GM19238 (cell line): Measurements from ENCODE around the gene SYNDIG1L.

ENCODE experiments used
- DNase-seq: peaks from one replicate; pipeline ENCODE4 v3.0.0; 2011; ENCODE audit warnings: low spot score; ENCODE audit not compliant: insufficient read length

Gene SYNDIG1L

DNA sequence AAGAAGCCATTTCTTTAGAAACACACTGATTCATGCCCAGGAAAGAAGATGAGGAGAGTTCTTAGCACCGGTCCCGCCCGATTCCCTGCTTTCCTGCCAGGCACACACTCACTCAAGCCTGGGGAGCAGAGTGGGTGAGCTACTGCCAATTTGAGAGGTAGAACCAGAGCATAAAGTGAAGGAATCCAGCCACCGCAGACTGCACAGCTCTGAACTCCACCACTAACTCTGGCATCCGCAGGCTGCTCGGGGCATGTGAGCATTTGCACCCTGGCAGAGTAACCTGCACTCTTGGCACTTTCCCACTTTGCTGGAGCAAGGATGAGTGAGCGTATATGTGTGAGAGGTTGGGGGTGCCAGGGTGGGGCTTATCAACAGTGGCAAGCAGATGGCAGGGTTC lies 4.0 kb upstream of the SYNDIG1L start:
- no peak for DNase-seq

- DNase-seq = no peak
These were observed 3.2 kb upstream of the SYNDIG1L start for GRCh38 chr14:74429221-74429691.

GRCh38 chr14:74427651-74428050 lies 1.6 kb upstream of the SYNDIG1L start:
- no peak for DNase-seq

GRCh38 chr14:74425525-74426201 lies 347 bp downstream of the SYNDIG1L start:
- peak; percentile 63 for DNase-seq

GRCh38 chr14:74424606-74425005 lies 1.4 kb downstream of the SYNDIG1L start:
- DNase-seq = no peak

GRCh38 chr14:74423246-74423645 lies 2.8 kb downstream of the SYNDIG1L start:
- DNase-seq = no peak

- DNase-seq = no peak
These were observed 4.0 kb downstream of the SYNDIG1L start for GRCh38 chr14:74421981-74422380.

DNA sequence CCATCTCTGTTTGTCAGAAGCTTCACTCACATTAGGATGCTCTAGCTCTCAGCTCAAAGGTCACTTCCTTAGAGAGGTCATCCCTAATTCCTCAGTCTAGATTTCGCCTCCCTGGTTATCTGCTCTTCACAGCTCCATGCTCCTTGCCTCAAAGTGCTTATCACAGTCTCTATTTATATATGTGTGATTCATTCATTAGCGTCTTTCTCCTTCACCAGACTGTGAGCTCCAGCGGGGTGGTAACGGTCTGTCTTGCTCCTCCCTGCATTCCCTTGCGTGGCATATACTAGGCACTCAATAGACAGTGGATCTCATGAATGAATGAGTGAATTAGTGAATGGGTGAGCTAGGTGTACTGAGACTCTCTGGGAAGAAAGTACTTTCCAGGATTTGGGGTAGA lies 6.9 kb downstream of the SYNDIG1L start:
- no peak for DNase-seq

DNA sequence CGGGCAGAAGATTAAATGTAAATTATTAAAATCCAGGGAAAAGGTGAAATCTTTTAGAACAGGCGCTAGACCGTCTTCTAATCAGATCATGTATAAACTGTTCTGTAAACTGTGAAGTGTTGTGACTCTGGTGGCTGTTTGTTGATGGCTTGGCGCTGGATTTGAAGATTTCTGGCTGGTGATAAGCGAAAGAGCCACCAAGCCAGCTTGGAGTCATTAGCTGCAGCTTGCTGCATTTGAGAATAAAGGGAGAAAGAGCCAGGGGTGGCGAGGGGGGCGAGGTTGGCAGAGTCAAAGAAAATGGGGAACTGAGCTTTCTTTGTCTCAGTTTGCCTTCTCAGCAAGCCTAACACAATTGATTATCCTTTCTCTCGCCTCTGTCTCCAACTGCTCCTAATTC lies 8.0 kb downstream of the SYNDIG1L start:
- DNase-seq = no peak

- DNase-seq = no peak
These were observed 8.4 kb downstream of the SYNDIG1L start for GRCh38 chr14:74417611-74418010.

DNA sequence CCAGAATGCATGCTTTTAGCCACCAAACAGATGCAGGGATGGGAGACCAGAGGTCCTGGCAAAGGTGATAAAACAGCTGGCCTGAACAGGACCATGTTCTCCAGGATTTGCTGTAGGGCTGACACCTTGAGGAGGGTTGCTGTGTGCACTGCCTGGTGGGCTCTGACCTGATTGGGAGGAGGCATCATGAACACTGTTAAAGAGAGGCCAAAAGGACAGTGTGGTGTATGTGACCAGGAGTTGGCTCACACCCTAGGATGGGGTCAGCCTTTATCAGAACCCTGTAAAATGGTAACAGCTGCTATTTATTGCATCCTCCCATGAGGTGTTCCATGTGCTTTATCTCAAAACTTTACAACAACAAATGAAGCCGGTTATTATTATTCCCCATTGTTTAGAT lies 8.8 kb downstream of the SYNDIG1L start:
- no peak for DNase-seq

- DNase-seq = no peak
These were observed 10.9 kb downstream of the SYNDIG1L start for GRCh38 chr14:74415115-74415437.

- DNase-seq = no peak
These were observed 11.5 kb downstream of the SYNDIG1L start for GRCh38 chr14:74414403-74415114.

GRCh38 chr14:74413627-74414026 lies 12.4 kb downstream of the SYNDIG1L start:
- no peak for DNase-seq

DNA sequence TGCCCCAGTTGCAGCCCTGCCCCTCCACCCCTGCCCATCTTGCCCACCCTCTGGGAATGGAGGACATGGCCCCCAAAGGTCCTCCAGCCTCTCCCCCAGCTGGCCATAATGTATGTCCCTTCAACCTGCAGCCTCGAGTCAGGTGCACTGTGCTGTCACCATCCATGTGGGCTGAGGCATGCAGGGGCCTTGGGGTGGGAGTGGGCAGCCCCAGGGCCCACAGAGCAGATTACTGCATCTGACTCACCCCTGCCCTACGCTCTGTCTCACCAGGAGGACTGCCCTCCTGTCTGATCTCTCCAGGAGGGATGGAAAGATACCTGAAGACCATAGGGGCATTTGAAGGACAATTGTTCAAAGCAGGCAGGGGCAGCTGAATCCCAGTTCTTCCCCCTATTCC lies 13.3 kb downstream of the SYNDIG1L start:
- DNase-seq = no peak

- DNase-seq = no peak
These were observed 14.3 kb downstream of the SYNDIG1L start for GRCh38 chr14:74411671-74412070.

- no peak for DNase-seq
These were observed 16.6 kb downstream of the SYNDIG1L start for GRCh38 chr14:74409441-74409840.

DNA sequence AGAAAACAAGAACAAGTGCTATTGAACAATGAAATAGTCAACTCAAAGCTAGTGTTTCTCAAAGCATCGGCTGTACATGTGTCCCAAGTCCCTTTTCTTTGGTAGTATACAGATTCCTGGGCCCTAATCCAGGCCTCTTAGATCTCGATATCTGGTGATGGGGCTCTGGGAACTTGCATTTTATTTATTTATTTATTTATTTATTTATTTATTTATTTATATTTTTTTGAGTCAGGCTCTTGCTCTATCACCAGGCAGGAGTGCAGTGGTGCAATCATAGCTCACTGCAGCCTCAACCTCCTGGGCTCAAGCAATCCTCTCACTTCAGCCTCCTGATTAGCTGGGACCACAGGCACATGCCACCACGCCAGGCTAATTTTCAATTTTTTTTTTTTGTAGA lies 17.1 kb downstream of the SYNDIG1L start:
- DNase-seq = no peak

- no peak for DNase-seq
These were observed 18.2 kb downstream of the SYNDIG1L start for GRCh38 chr14:74407801-74408154.

GRCh38 chr14:74407021-74407800 lies 18.8 kb downstream of the SYNDIG1L start:
- DNase-seq = no peak

- DNase-seq = no peak
These were observed 20.3 kb downstream of the SYNDIG1L start for GRCh38 chr14:74405663-74406062.

GRCh38 chr14:74404435-74404834 lies 21.6 kb downstream of the SYNDIG1L start:
- no peak for DNase-seq
